ENCODE data around the gene PEX1. TPM values are rescaled to one million over a fixed set of nuclear protein-coding genes. Genes with fewer than 3 reads are reported as not detected.

PEX1 gene
- total RNA-seq, 4 donors from 2014 or later = 12.9 to 19.5 (median 14.1) TPM

- Histone ChIP-seq H3K27me3 (no peaks in the 10 kb centered on the region), H3K9me3 (no peaks in the 10 kb centered on the region), H3K4me1 (no peaks in the 10 kb centered on the region), H3K4me3 (no peak overlapping the region), H3K27ac (replicated peaks in 1 of 4) (no peak overlapping the region), H3K36me3 (peaks cover 28 to 82% (median 60%) of the 10 kb centered on the region in 4 donors)
- no peak for TF ChIP-seq POLR2AphosphoS5 (IDR thresholded peaks at IDR 0.05)
- WGBS = 60% methylated on average over 3 of the region's 3 CpGs
- DNase-seq (ENCODE audit: extremely low spot score) = no peak
- intact Hi-C loops (cut with DNase I) = no loop called here
Observed at GRCh38 chr7:92513167-92513902, 15.0 kb downstream of the PEX1 start.

- Histone ChIP-seq H3K4me1 (no peaks in the 10 kb centered on the region), H3K36me3 (peaks cover 19 to 94% (median 67%) of the 10 kb centered on the region in 4 donors), H3K27ac (replicated peaks in 1 of 4) (no peak overlapping the region), H3K9me3 (no peaks in the 10 kb centered on the region), H3K27me3 (no peaks in the 10 kb centered on the region), H3K4me3 (no peak overlapping the region)
- intact Hi-C loops (cut with DNase I) = loop anchor here (10.0 kb wide), 1 partner anchor 294 kb away; no protein-coding TSS in a partner anchor
- no peak for TF ChIP-seq EP300 (IDR thresholded peaks at IDR 0.05)
- TF ChIP-seq CTCF (IDR thresholded peaks at IDR 0.05) = no peak
- no peak for TF ChIP-seq POLR2AphosphoS5 (IDR thresholded peaks at IDR 0.05)
- TF ChIP-seq POLR2A (IDR thresholded peaks at IDR 0.05; ENCODE audit: low read depth) = no peak
- WGBS = 97% methylated on average over 5 of the region's 5 CpGs
- no peak for DNase-seq (ENCODE audit: extremely low spot score)
Observed at GRCh38 chr7:92508946-92509345, 19.4 kb downstream of the PEX1 start.

- no peak overlapping the region for H3K27ac ChIP-seq (replicated peaks in 1 of 4)
- intact Hi-C loops (cut with DNase I) = loop anchor here (10.0 kb wide), 1 partner anchor 292 kb away; no protein-coding TSS in a partner anchor
- H3K9me3 ChIP-seq = no peaks in the 10 kb centered on the region
- no peaks in the 10 kb centered on the region for H3K4me1 ChIP-seq
- H3K27me3 ChIP-seq = no peaks in the 10 kb centered on the region
- TF ChIP-seq EP300 (IDR thresholded peaks at IDR 0.05) (no peak), CTCF (IDR thresholded peaks at IDR 0.05) (no peak), POLR2A (IDR thresholded peaks at IDR 0.05; ENCODE audit: low read depth) (no peak), POLR2AphosphoS5 (IDR thresholded peaks at IDR 0.05) (no peak)
- 95% methylated on average over 2 of the region's 2 CpGs for WGBS
- peaks cover 34 to 98% (median 73%) of the 10 kb centered on the region in 4 donors for H3K36me3 ChIP-seq
- no peak for DNase-seq (ENCODE audit: extremely low spot score)
- no peak overlapping the region for H3K4me3 ChIP-seq
Observed at GRCh38 chr7:92506363-92506762, 22.0 kb downstream of the PEX1 start.

GRCh38 chr7:92504563-92504962 lies 23.8 kb downstream of the PEX1 start:
- H3K36me3 ChIP-seq = peaks cover 39 to 98% (median 78%) of the 10 kb centered on the region in 4 donors
- intact Hi-C loops (cut with DNase I) = loop anchor here (10.0 kb wide), 1 partner anchor 290 kb away; no protein-coding TSS in a partner anchor
- WGBS = 89% methylated on average over 3 of the region's 3 CpGs
- no peak for DNase-seq (ENCODE audit: extremely low spot score)
- H3K9me3 ChIP-seq = no peaks in the 10 kb centered on the region
- no peaks in the 10 kb centered on the region for H3K27me3 ChIP-seq
- no peaks in the 10 kb centered on the region for H3K4me1 ChIP-seq
- no peak overlapping the region for H3K27ac ChIP-seq (replicated peaks in 1 of 4)
- TF ChIP-seq POLR2A (IDR thresholded peaks at IDR 0.05; ENCODE audit: low read depth) (no peak), CTCF (IDR thresholded peaks at IDR 0.05) (no peak), EP300 (IDR thresholded peaks at IDR 0.05) (no peak), POLR2AphosphoS5 (IDR thresholded peaks at IDR 0.05) (no peak)
- H3K4me3 ChIP-seq = no peak overlapping the region

- Histone ChIP-seq H3K27me3 (no peaks in the 10 kb centered on the region), H3K9me3 (no peaks in the 10 kb centered on the region), H3K27ac (replicated peaks in 1 of 4) (no peak overlapping the region), H3K4me1 (no peaks in the 10 kb centered on the region), H3K36me3 (peaks cover 39 to 99% (median 82%) of the 10 kb centered on the region in 4 donors), H3K4me3 (no peak overlapping the region)
- TF ChIP-seq CTCF (IDR thresholded peaks at IDR 0.05) = no peak
- no peak for TF ChIP-seq POLR2A (IDR thresholded peaks at IDR 0.05; ENCODE audit: low read depth)
- no peak for TF ChIP-seq POLR2AphosphoS5 (IDR thresholded peaks at IDR 0.05)
- no peak for TF ChIP-seq EP300 (IDR thresholded peaks at IDR 0.05)
- intact Hi-C loops (cut with DNase I) = loop anchor here (10.0 kb wide), 1 partner anchor 289 kb away; no protein-coding TSS in a partner anchor
- DNase-seq (ENCODE audit: extremely low spot score) = no peak
- WGBS = 96% methylated on average over 2 of the region's 2 CpGs
Observed at GRCh38 chr7:92503767-92504166, 24.6 kb downstream of the PEX1 start.
